ENCODE data around the gene TEKT3.

DNA sequence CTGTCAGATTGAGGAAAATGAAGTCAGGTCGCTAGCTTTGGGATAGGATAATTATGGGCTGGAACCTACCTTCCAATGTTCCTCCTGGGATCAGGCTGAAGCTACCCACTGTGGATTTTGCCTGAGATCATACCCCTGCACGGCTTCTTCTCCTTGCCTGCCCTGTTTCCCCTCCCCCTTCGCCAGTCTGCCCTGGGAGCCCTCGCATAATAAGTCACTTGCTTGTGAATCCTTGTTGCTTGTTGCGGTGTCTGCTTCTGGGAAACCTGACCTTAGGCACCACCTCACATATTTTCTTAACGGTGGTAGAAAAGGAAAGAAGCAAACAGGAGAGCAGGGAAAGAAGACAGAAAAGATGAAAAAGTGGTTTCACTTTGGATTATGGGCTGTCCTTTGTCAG is 63.0 kb downstream of the TEKT3 start:
- TF ChIP-seq, protein P1, sequence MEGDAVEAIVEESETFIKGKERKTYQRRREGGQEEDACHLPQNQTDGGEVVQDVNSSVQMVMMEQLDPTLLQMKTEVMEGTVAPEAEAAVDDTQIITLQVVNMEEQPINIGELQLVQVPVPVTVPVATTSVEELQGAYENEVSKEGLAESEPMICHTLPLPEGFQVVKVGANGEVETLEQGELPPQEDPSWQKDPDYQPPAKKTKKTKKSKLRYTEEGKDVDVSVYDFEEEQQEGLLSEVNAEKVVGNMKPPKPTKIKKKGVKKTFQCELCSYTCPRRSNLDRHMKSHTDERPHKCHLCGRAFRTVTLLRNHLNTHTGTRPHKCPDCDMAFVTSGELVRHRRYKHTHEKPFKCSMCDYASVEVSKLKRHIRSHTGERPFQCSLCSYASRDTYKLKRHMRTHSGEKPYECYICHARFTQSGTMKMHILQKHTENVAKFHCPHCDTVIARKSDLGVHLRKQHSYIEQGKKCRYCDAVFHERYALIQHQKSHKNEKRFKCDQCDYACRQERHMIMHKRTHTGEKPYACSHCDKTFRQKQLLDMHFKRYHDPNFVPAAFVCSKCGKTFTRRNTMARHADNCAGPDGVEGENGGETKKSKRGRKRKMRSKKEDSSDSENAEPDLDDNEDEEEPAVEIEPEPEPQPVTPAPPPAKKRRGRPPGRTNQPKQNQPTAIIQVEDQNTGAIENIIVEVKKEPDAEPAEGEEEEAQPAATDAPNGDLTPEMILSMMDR (IDR thresholded peaks at IDR 0.05; ENCODE audit: low read depth, low read length, missing input control): no peak
- TF ChIP-seq GABPA (IDR thresholded peaks at IDR 0.05 in 1 of 2, conservative IDR thresholded peaks at IDR 0.05 in 1 of 2): no peak
- TF ChIP-seq, protein P2, sequence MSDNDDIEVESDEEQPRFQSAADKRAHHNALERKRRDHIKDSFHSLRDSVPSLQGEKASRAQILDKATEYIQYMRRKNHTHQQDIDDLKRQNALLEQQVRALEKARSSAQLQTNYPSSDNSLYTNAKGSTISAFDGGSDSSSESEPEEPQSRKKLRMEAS (IDR thresholded peaks at IDR 0.05): no peak
- TF ChIP-seq EGR1 (IDR thresholded peaks at IDR 0.05; ENCODE audit: low read depth in 2 of 2): no peak
- no peak for TF ChIP-seq YY1 (IDR thresholded peaks at IDR 0.05)
- TF ChIP-seq, protein P3, sequence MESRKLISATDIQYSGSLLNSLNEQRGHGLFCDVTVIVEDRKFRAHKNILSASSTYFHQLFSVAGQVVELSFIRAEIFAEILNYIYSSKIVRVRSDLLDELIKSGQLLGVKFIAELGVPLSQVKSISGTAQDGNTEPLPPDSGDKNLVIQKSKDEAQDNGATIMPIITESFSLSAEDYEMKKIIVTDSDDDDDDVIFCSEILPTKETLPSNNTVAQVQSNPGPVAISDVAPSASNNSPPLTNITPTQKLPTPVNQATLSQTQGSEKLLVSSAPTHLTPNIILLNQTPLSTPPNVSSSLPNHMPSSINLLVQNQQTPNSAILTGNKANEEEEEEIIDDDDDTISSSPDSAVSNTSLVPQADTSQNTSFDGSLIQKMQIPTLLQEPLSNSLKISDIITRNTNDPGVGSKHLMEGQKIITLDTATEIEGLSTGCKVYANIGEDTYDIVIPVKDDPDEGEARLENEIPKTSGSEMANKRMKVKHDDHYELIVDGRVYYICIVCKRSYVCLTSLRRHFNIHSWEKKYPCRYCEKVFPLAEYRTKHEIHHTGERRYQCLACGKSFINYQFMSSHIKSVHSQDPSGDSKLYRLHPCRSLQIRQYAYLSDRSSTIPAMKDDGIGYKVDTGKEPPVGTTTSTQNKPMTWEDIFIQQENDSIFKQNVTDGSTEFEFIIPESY (IDR thresholded peaks at IDR 0.05): no peak
- no peak for TF ChIP-seq JUND (IDR thresholded peaks at IDR 0.05)
- no peak for TF ChIP-seq HNF4G (IDR thresholded peaks at IDR 0.05)
- TF ChIP-seq RXRA (IDR thresholded peaks at IDR 0.05): no peak
